WTC11 (cell line): ENCODE results near the gene SH3GL3. TPM values are rescaled to one million over a fixed set of nuclear protein-coding genes. Genes with fewer than 3 reads are reported as not detected.

Experiments
- ATAC-seq: fragments of 200-7000 bp; cut with Tn5 transposase; 2 replicates; pipeline ENCODE4 v1.10.0; 2021; ENCODE audit warnings: mild to moderate bottlenecking, moderate library complexity
- CTCF ChIA-PET: fragments of 300-600 bp; sonication (Branson Sonifier 250); formaldehyde crosslinking; loops from one replicate; lab custom pipeline; 2021; ENCODE audit warnings: antibody characterized with exemption; lab: Charles Lee
- POLR2A ChIA-PET: fragments of 350-600 bp; sonication (Branson Sonifier 250); formaldehyde crosslinking; loops from one replicate; lab custom pipeline; 2021; ENCODE audit warnings: antibody characterized with exemption; lab: Charles Lee
- DNase-seq: peaks from one replicate; pipeline ENCODE4 v3.0.0; 2021; ENCODE audit warnings: low spot score
- H3K27ac Mint-ChIP-seq: 2 replicates; pipeline ENCODE4 v1.8.0; 2021; ENCODE audit warnings: mixed read lengths
- H3K27me3 Mint-ChIP-seq: 2 replicates; pipeline ENCODE4 v1.8.0; 2021; ENCODE audit warnings: low read depth, mild to moderate bottlenecking, moderate library complexity, mixed read lengths
- H3K36me3 Mint-ChIP-seq: 2 replicates; pipeline ENCODE4 v1.8.0; 2021; ENCODE audit warnings: mixed read lengths
- H3K4me1 Mint-ChIP-seq: 2 replicates; pipeline ENCODE4 v1.8.0; 2022; ENCODE audit warnings: mixed read lengths
- H3K4me3 Mint-ChIP-seq: 2 replicates; pipeline ENCODE4 v1.8.0; 2021; ENCODE audit warnings: mild to moderate bottlenecking, moderate library complexity, mixed read lengths
- H3K9me3 Mint-ChIP-seq: 2 replicates; pipeline ENCODE4 v1.8.0; 2021; ENCODE audit warnings: mixed read lengths
- ARID4B ChIP-seq: sonication (generic); formaldehyde crosslinking; IDR thresholded peaks from 2 replicates; pipeline ENCODE4 v1.8.0; 2023; ENCODE audit warnings: missing genetic modification reagents, mild to moderate bottlenecking, borderline replicate concordance
- CREM ChIP-seq: sonication (generic); formaldehyde crosslinking; IDR thresholded peaks from 2 replicates; pipeline ENCODE4 v1.8.1; 2022; ENCODE audit warnings: mild to moderate bottlenecking, missing genetic modification reagents, moderate library complexity
- E2F4 ChIP-seq: sonication (generic); formaldehyde crosslinking; IDR thresholded peaks from 2 replicates; pipeline ENCODE4 v1.8.1; 2022; ENCODE audit warnings: low read depth, mild to moderate bottlenecking, moderate library complexity, missing genetic modification reagents, borderline replicate concordance
- E2F5 ChIP-seq: sonication (generic); formaldehyde crosslinking; IDR thresholded peaks from 2 replicates; pipeline ENCODE4 v1.8.1; 2022; ENCODE audit warnings: mild to moderate bottlenecking, moderate library complexity, missing genetic modification reagents
- ELF4 ChIP-seq: sonication (generic); formaldehyde crosslinking; IDR thresholded peaks from 2 replicates; pipeline ENCODE4 v1.8.1; 2022; ENCODE audit warnings: low read depth, mild to moderate bottlenecking, moderate library complexity, missing genetic modification reagents
- ETV6 ChIP-seq: sonication (generic); formaldehyde crosslinking; IDR thresholded peaks from 2 replicates; pipeline ENCODE4 v1.8.1; 2022; ENCODE audit warnings: mild to moderate bottlenecking, missing genetic modification reagents
- GTF2I ChIP-seq: fragments of 250-450 bp; sonication (Bioruptor Pico); conservative IDR thresholded peaks from 2 replicates; pipeline ENCODE4 v1.4.0; 2021; ENCODE audit warnings: mild to moderate bottlenecking
- JUN ChIP-seq: sonication (generic); formaldehyde crosslinking; IDR thresholded peaks from 2 replicates; pipeline ENCODE4 v1.8.0; 2023; ENCODE audit warnings: mild to moderate bottlenecking, missing genetic modification reagents
- NFE2L1 ChIP-seq: sonication (generic); formaldehyde crosslinking; IDR thresholded peaks from 2 replicates; pipeline ENCODE4 v1.8.1; 2023; ENCODE audit warnings: missing genetic modification reagents
- NR2C2 ChIP-seq: sonication (generic); formaldehyde crosslinking; IDR thresholded peaks from 2 replicates; pipeline ENCODE4 v1.8.0; 2022; ENCODE audit warnings: mild to moderate bottlenecking, missing genetic modification reagents
- NR3C1 ChIP-seq: sonication (generic); formaldehyde crosslinking; conservative IDR thresholded peaks from 2 replicates; pipeline ENCODE4 v1.8.1; 2023; ENCODE audit warnings: low read depth, mild to moderate bottlenecking, missing genetic modification reagents
- RELA ChIP-seq: sonication (generic); formaldehyde crosslinking; IDR thresholded peaks from 2 replicates; pipeline ENCODE4 v1.8.1; 2022; ENCODE audit warnings: missing genetic modification reagents, mild to moderate bottlenecking, borderline replicate concordance
- TCF7 ChIP-seq: sonication (generic); formaldehyde crosslinking; IDR thresholded peaks from 2 replicates; pipeline ENCODE4 v1.8.0; 2022; ENCODE audit warnings: mild to moderate bottlenecking, low read depth, missing genetic modification reagents, moderate library complexity
- TEAD4 ChIP-seq: sonication (generic); formaldehyde crosslinking; IDR thresholded peaks from 2 replicates; pipeline ENCODE4 v1.8.0; 2022; ENCODE audit warnings: mild to moderate bottlenecking, missing genetic modification reagents
- TP53 ChIP-seq: sonication (generic); formaldehyde crosslinking; IDR thresholded peaks from 2 replicates; pipeline ENCODE4 v1.8.1; 2023; ENCODE audit warnings: mild to moderate bottlenecking, missing genetic modification reagents
- ZNF138 ChIP-seq: sonication (generic); formaldehyde crosslinking; conservative IDR thresholded peaks from 2 replicates; pipeline ENCODE4 v1.8.1; 2022; ENCODE audit warnings: mild to moderate bottlenecking, moderate library complexity, missing genetic modification reagents
- total RNA-seq: library from RNA; stranded (reverse); gene quantifications from 3 replicates; pipeline ENCODE4 v1.2.3, GENCODE V29; 2021
- TF ChIP-seq, protein P1 (sequence below): fragments of 250-450 bp; sonication (Bioruptor Pico); IDR thresholded peaks from 2 replicates; pipeline ENCODE4 v1.9.0; 2021; ENCODE audit warnings: mild to moderate bottlenecking, borderline replicate concordance
- TF ChIP-seq, protein P2 (sequence below): sonication (generic); formaldehyde crosslinking; conservative IDR thresholded peaks from 2 replicates; pipeline ENCODE4 v1.8.1; 2023; ENCODE audit warnings: mild to moderate bottlenecking, low read depth, missing genetic modification reagents, moderate library complexity
- TF ChIP-seq, protein P3 (sequence below): fragments of 250-450 bp; sonication (Bioruptor Pico); IDR thresholded peaks from 2 replicates; pipeline ENCODE4 v1.9.0; 2021; ENCODE audit warnings: mild to moderate bottlenecking

SH3GL3 gene
- total RNA-seq, 1 experiment from 2014 or later, result 9.2 TPM

DNA sequence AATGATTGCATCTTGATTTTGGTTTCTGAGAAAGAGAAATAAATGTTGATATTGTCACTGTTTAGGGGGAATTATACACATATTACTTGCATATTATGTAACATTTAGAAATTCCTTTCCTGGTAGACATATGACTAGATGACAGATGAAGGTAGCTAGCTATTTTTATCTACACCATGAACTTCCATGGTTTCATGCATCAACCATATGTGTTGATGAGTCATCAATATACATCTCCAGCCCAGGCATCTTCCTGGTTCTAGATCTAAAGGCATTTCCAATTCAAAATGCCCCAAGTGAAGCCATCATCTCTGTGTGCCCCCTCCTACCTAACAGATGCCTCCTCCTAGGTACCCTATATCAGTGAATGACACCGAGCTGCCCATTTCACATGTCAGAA lies 197.3 kb downstream of the SH3GL3 start:
- POLR2A ChIA-PET, result no interaction called here
- no peak overlapping the region for H3K4me3 Mint-ChIP-seq
- TF ChIP-seq NR3C1 (CRISPR knock-in tag) (no peak), NR2C2 (CRISPR knock-in tag) (no peak), ETV6 (CRISPR knock-in tag) (no peak), ELF4 (CRISPR knock-in tag) (no peak), TP53 (CRISPR knock-in tag) (no peak), RELA (no peak), TEAD4 (CRISPR knock-in tag) (no peak)
- TF ChIP-seq, protein P1, sequence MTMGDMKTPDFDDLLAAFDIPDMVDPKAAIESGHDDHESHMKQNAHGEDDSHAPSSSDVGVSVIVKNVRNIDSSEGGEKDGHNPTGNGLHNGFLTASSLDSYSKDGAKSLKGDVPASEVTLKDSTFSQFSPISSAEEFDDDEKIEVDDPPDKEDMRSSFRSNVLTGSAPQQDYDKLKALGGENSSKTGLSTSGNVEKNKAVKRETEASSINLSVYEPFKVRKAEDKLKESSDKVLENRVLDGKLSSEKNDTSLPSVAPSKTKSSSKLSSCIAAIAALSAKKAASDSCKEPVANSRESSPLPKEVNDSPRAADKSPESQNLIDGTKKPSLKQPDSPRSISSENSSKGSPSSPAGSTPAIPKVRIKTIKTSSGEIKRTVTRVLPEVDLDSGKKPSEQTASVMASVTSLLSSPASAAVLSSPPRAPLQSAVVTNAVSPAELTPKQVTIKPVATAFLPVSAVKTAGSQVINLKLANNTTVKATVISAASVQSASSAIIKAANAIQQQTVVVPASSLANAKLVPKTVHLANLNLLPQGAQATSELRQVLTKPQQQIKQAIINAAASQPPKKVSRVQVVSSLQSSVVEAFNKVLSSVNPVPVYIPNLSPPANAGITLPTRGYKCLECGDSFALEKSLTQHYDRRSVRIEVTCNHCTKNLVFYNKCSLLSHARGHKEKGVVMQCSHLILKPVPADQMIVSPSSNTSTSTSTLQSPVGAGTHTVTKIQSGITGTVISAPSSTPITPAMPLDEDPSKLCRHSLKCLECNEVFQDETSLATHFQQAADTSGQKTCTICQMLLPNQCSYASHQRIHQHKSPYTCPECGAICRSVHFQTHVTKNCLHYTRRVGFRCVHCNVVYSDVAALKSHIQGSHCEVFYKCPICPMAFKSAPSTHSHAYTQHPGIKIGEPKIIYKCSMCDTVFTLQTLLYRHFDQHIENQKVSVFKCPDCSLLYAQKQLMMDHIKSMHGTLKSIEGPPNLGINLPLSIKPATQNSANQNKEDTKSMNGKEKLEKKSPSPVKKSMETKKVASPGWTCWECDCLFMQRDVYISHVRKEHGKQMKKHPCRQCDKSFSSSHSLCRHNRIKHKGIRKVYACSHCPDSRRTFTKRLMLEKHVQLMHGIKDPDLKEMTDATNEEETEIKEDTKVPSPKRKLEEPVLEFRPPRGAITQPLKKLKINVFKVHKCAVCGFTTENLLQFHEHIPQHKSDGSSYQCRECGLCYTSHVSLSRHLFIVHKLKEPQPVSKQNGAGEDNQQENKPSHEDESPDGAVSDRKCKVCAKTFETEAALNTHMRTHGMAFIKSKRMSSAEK, result no peak
- TF ChIP-seq, protein P2, sequence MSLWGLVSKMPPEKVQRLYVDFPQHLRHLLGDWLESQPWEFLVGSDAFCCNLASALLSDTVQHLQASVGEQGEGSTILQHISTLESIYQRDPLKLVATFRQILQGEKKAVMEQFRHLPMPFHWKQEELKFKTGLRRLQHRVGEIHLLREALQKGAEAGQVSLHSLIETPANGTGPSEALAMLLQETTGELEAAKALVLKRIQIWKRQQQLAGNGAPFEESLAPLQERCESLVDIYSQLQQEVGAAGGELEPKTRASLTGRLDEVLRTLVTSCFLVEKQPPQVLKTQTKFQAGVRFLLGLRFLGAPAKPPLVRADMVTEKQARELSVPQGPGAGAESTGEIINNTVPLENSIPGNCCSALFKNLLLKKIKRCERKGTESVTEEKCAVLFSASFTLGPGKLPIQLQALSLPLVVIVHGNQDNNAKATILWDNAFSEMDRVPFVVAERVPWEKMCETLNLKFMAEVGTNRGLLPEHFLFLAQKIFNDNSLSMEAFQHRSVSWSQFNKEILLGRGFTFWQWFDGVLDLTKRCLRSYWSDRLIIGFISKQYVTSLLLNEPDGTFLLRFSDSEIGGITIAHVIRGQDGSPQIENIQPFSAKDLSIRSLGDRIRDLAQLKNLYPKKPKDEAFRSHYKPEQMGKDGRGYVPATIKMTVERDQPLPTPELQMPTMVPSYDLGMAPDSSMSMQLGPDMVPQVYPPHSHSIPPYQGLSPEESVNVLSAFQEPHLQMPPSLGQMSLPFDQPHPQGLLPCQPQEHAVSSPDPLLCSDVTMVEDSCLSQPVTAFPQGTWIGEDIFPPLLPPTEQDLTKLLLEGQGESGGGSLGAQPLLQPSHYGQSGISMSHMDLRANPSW (CRISPR knock-in tag), result no peak
- TF ChIP-seq, all 79 proteins: peak for 0
- Mint-ChIP-seq H3K36me3 (no peaks in the 10 kb centered on the region), H3K27ac (no peak overlapping the region), H3K27me3 (peaks cover 2% of the 10 kb centered on the region; the same call in 1 of the 2 replicates), H3K4me1 (no peaks in the 10 kb centered on the region), H3K9me3 (peaks cover 15% of the 10 kb centered on the region)
- DNase-seq (no peak), ATAC-seq (no peak)
- CTCF ChIA-PET, result interaction anchor here (1.1 to 1.5 kb wide), 2 partner anchors 9 to 13 kb away, joined by 5 to 8 read pairs; no protein-coding TSS in a partner anchor

DNA sequence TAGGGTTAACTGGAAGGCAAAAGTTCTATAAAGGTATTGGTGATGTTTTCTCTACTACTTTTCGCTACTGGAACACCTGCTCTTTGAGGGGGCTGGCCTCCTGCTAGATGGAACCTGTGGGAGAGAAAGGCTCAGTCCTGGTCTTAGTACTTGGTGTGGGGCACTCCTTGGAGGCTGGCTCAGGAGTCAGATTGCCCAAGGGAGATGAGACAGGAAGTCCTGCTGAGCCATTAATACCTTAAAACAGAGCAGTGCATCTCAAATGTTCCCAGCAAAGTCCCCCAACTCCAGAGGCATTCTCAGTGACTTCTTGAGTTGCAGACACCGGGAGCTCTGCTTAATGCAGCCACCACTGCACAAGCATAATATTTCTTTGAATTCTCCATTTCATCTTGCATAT lies 203.7 kb downstream of the SH3GL3 start:
- no peaks in the 10 kb centered on the region for H3K36me3 Mint-ChIP-seq
- peaks cover 47% of the 10 kb centered on the region for H3K27me3 Mint-ChIP-seq
- H3K9me3 Mint-ChIP-seq, result no peaks in the 10 kb centered on the region
- ChIA-PET CTCF (no interaction called here), POLR2A (no interaction called here)
- DNase-seq (no peak), ATAC-seq (no peak)
- H3K4me1 Mint-ChIP-seq, result peaks cover 24% of the 10 kb centered on the region
- H3K4me3 Mint-ChIP-seq, result no peak overlapping the region
- no peak for TF ChIP-seq E2F5 (CRISPR knock-in tag)
- TF ChIP-seq JUN (CRISPR knock-in tag), result no peak
- TF ChIP-seq CREM (CRISPR knock-in tag), result no peak
- TF ChIP-seq ARID4B, result no peak
- TF ChIP-seq NFE2L1 (CRISPR knock-in tag), result no peak
- no peak for TF ChIP-seq E2F4
- no peak for TF ChIP-seq TCF7 (CRISPR knock-in tag)
- TF ChIP-seq, protein P3, sequence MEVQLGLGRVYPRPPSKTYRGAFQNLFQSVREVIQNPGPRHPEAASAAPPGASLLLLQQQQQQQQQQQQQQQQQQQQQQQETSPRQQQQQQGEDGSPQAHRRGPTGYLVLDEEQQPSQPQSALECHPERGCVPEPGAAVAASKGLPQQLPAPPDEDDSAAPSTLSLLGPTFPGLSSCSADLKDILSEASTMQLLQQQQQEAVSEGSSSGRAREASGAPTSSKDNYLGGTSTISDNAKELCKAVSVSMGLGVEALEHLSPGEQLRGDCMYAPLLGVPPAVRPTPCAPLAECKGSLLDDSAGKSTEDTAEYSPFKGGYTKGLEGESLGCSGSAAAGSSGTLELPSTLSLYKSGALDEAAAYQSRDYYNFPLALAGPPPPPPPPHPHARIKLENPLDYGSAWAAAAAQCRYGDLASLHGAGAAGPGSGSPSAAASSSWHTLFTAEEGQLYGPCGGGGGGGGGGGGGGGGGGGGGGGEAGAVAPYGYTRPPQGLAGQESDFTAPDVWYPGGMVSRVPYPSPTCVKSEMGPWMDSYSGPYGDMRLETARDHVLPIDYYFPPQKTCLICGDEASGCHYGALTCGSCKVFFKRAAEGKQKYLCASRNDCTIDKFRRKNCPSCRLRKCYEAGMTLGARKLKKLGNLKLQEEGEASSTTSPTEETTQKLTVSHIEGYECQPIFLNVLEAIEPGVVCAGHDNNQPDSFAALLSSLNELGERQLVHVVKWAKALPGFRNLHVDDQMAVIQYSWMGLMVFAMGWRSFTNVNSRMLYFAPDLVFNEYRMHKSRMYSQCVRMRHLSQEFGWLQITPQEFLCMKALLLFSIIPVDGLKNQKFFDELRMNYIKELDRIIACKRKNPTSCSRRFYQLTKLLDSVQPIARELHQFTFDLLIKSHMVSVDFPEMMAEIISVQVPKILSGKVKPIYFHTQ, result no peak
- no peak for TF ChIP-seq ZNF138
- no peak for TF ChIP-seq GTF2I (CRISPR knock-in tag)
- no peak overlapping the region for H3K27ac Mint-ChIP-seq
